Adrenal gland (tissue), 5 donors: ENCODE results near the gene FBRSL1.

Experiments used
- POLR2A ChIP-seq, 2 donors: fragments of 450-650 bp; IDR thresholded peaks; one replicate each; pipeline ENCODE4 v1.6.1; 2017; ENCODE audit warnings: antibody characterized with exemption in 2 of 2, mild to moderate bottlenecking in 2 of 2, moderate library complexity in 1 of 2
- TF ChIP-seq, protein P1 (sequence below), 6 experiments: fragments of 450-650 bp in 4 of 6; fragments of 200-600 bp in 2 of 6; sonication (generic) in 1 of 6; IDR thresholded peaks; 1 replicate in 5 of 6; 2 replicates in 1 of 6; pipeline versions ENCODE4 v1.5.1 to v1.8.0; 2016 to 2021; ENCODE audit warnings: antibody characterized with exemption in 6 of 6, mild to moderate bottlenecking in 2 of 6, moderate library complexity in 1 of 6
- donor health status: DM: no; HTN: no; CAD: no.

DNA sequence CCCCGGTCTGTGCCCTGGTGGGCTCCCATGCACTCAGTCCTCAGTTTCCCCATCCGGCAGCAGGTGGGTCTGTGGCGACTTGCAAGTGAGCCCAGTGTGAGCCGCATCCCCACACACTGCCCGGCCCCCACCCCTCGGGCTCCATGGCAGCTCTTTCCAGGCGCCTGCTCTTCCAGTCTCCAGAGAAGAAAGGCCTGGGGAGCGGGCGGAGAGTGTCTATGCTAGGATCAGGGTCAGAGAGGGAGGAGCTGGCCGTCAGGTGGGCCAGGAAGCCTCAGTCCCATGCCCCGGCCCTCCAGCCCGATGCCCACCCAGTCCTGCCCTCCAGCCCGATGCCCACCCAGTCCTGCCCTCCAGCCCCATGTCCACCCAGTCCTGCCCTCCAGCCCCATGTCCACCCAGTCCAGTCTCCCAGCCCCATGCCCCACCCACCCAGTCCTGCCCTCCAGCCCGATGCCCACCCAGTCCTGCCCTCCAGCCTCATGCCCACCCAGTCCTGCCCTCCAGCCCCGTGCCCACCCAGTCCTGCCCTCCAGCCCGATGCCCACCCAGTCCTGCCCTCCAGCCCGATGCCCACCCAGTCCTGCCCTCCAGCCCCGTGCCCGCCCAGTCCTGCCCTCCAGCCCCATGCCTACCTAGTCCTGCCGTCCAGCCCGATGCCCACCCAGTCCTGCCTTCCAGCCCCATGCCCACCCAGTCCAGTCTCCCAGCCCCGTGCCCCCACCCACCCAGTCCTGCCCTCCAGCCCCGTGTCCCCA is 49.2 kb downstream of the FBRSL1 start:
- TF ChIP-seq POLR2A (IDR thresholded peaks at IDR 0.05): no peak
- TF ChIP-seq, protein P1, sequence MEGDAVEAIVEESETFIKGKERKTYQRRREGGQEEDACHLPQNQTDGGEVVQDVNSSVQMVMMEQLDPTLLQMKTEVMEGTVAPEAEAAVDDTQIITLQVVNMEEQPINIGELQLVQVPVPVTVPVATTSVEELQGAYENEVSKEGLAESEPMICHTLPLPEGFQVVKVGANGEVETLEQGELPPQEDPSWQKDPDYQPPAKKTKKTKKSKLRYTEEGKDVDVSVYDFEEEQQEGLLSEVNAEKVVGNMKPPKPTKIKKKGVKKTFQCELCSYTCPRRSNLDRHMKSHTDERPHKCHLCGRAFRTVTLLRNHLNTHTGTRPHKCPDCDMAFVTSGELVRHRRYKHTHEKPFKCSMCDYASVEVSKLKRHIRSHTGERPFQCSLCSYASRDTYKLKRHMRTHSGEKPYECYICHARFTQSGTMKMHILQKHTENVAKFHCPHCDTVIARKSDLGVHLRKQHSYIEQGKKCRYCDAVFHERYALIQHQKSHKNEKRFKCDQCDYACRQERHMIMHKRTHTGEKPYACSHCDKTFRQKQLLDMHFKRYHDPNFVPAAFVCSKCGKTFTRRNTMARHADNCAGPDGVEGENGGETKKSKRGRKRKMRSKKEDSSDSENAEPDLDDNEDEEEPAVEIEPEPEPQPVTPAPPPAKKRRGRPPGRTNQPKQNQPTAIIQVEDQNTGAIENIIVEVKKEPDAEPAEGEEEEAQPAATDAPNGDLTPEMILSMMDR (IDR thresholded peaks at IDR 0.05): no peak
